H9 (cell line): ENCODE results near the gene GPHN. TPM values are rescaled to one million over a fixed set of nuclear protein-coding genes. Genes with fewer than 3 reads are reported as not detected.

Source experiments
- DNase-seq: peaks from one replicate; pipeline ENCODE4 v3.0.0-alpha.2; 2017
- H2AFZ ChIP-seq: one replicate; pipeline ENCODE4 v1.6.1; 2013; ENCODE audit warnings: mild to moderate bottlenecking, low read length, control low read depth, moderate library complexity
- H2AK5ac ChIP-seq: 2 replicates; pipeline ENCODE4 v1.6.1; 2013; ENCODE audit warnings: low read length, control low read depth, mixed read lengths; ENCODE audit not compliant: insufficient read length
- H2BK120ac ChIP-seq: one replicate; pipeline ENCODE4 v1.6.1; 2013; ENCODE audit warnings: low read depth, mild to moderate bottlenecking, low read length, control low read depth, inconsistent platforms; ENCODE audit not compliant: poor library complexity, severe bottlenecking
- H2BK12ac ChIP-seq: 2 replicates; pipeline ENCODE4 v1.6.1; 2013; ENCODE audit warnings: low read length, control low read depth, mixed read lengths, low read depth; ENCODE audit not compliant: insufficient read length
- H2BK15ac ChIP-seq: 2 replicates; pipeline ENCODE4 v1.6.1; 2013; ENCODE audit warnings: low read depth, low read length, control low read depth
- H2BK20ac ChIP-seq: one replicate; pipeline ENCODE4 v1.6.1; 2013; ENCODE audit warnings: low read depth, mild to moderate bottlenecking, low read length, control low read depth, inconsistent platforms; ENCODE audit not compliant: poor library complexity, severe bottlenecking
- H2BK5ac ChIP-seq: 2 replicates; pipeline ENCODE4 v1.6.1; 2013; ENCODE audit warnings: low read length, control low read depth, mixed read lengths; ENCODE audit not compliant: insufficient read length
- H3K14ac ChIP-seq: 2 replicates; pipeline ENCODE4 v1.6.1; 2013; ENCODE audit warnings: low read length, control low read depth; ENCODE audit not compliant: insufficient read depth
- H3K18ac ChIP-seq: 2 replicates; pipeline ENCODE4 v1.6.1; 2013; ENCODE audit warnings: low read depth, mild to moderate bottlenecking, mixed read lengths, low read length, control low read depth; ENCODE audit not compliant: insufficient read length
- H3K23ac ChIP-seq: 2 replicates; pipeline ENCODE4 v1.6.1; 2013; ENCODE audit warnings: low read length, control low read depth, mixed read lengths, low read depth; ENCODE audit not compliant: insufficient read length
- H3K23me2 ChIP-seq: 2 replicates; pipeline ENCODE4 v1.6.1; 2013; ENCODE audit warnings: low read depth, mild to moderate bottlenecking, mixed read lengths, low read length, control low read depth; ENCODE audit not compliant: insufficient read length, poor library complexity, severe bottlenecking
- H3K27ac ChIP-seq: 2 replicates; pipeline ENCODE4 v1.5.1; 2013; ENCODE audit warnings: low read length, control low read depth, mixed read lengths, low read depth; ENCODE audit not compliant: insufficient read length
- H3K27me3 ChIP-seq: 2 replicates; pipeline ENCODE4 v1.6.1; 2013; ENCODE audit warnings: low read length, control low read depth, inconsistent platforms; ENCODE audit not compliant: insufficient read depth
- H3K4ac ChIP-seq: 2 replicates; pipeline ENCODE4 v1.6.1; 2013; ENCODE audit warnings: low read depth, mild to moderate bottlenecking, control low read depth, inconsistent platforms, low read length, moderate library complexity
- H3K4me1 ChIP-seq: 2 replicates; pipeline ENCODE4 v1.6.1; 2013; ENCODE audit warnings: low read length, control low read depth, inconsistent platforms; ENCODE audit not compliant: insufficient read depth
- H3K4me2 ChIP-seq: 2 replicates; pipeline ENCODE4 v1.6.1; 2013; ENCODE audit warnings: low read length, control low read depth, mixed read lengths; ENCODE audit not compliant: insufficient read length, insufficient read depth
- H3K56ac ChIP-seq: 2 replicates; pipeline ENCODE4 v1.6.1; 2013; ENCODE audit warnings: low read depth, mild to moderate bottlenecking, mixed read lengths, low read length, control low read depth; ENCODE audit not compliant: insufficient read length
- H3K79me1 ChIP-seq: 2 replicates; pipeline ENCODE4 v1.6.1; 2013; ENCODE audit warnings: low read depth, mild to moderate bottlenecking, moderate library complexity, low read length, control low read depth, inconsistent platforms; ENCODE audit not compliant: insufficient read depth, poor library complexity, severe bottlenecking
- H3K79me2 ChIP-seq: 2 replicates; pipeline ENCODE4 v1.6.1; 2013; ENCODE audit warnings: low read length, control low read depth, inconsistent platforms; ENCODE audit not compliant: insufficient read depth
- H3K9ac ChIP-seq: 2 replicates; pipeline ENCODE4 v1.6.1; 2013; ENCODE audit warnings: low read length, control low read depth, mixed read lengths; ENCODE audit not compliant: insufficient read length; ENCODE audit errors: extremely low read depth
- H3K9me3 ChIP-seq: one replicate; pipeline ENCODE4 v1.6.1; 2013; ENCODE audit warnings: low read depth, low read length, inconsistent platforms; ENCODE audit not compliant: control insufficient read depth
- H3T11ph ChIP-seq: one replicate; pipeline ENCODE4 v1.6.1; 2013; ENCODE audit warnings: mild to moderate bottlenecking, low read length, control low read depth, inconsistent platforms
- H4K20me1 ChIP-seq: one replicate; pipeline ENCODE4 v1.6.1; 2013; ENCODE audit not compliant: control insufficient read depth, insufficient read length, insufficient read depth
- H4K5ac ChIP-seq: 2 replicates; pipeline ENCODE4 v1.6.1; 2013; ENCODE audit warnings: low read depth, mild to moderate bottlenecking, mixed read lengths, low read length, control low read depth; ENCODE audit not compliant: insufficient read length
- H4K8ac ChIP-seq: replicated peaks from 2 replicates; pipeline ENCODE4 v1.6.1; 2013; ENCODE audit warnings: low read length, control low read depth, mixed read lengths, low read depth; ENCODE audit not compliant: insufficient read length
- H4K91ac ChIP-seq: 2 replicates; pipeline ENCODE4 v1.6.1; 2013; ENCODE audit warnings: low read depth, mild to moderate bottlenecking, moderate library complexity, mixed read lengths, low read length, control low read depth; ENCODE audit not compliant: insufficient read length
- H3K27ac Mint-ChIP-seq, 3 experiments: 2 replicates in 2 of 3; 3 replicates in 1 of 3; pipeline ENCODE4 v1.8.0; 2020 to 2021; ENCODE audit warnings: mixed read lengths in 3 of 3, mild to moderate bottlenecking in 1 of 3, moderate library complexity in 1 of 3
- H3K27me3 Mint-ChIP-seq: 2 replicates; pipeline ENCODE4 v1.8.0; 2021; ENCODE audit warnings: low read depth, mild to moderate bottlenecking, moderate library complexity, mixed read lengths
- H3K36me3 Mint-ChIP-seq, 3 experiments: 2 replicates in 2 of 3; 3 replicates in 1 of 3; pipeline ENCODE4 v1.8.0; 2020 to 2021; ENCODE audit warnings: low read depth in 3 of 3, mixed read lengths in 3 of 3; ENCODE audit not compliant: insufficient read depth in 1 of 3
- H3K4me1 Mint-ChIP-seq, 2 experiments: 2 replicates each; pipeline ENCODE4 v1.8.0; 2020; ENCODE audit warnings: mixed read lengths in 2 of 2
- H3K4me3 Mint-ChIP-seq, 2 experiments: 2 replicates in 1 of 2; 3 replicates in 1 of 2; pipeline ENCODE4 v1.8.0; 2020 to 2021; ENCODE audit warnings: mild to moderate bottlenecking in 2 of 2, mixed read lengths in 2 of 2, moderate library complexity in 1 of 2
- H3K9me3 Mint-ChIP-seq, 2 experiments: 2 replicates in 1 of 2; 3 replicates in 1 of 2; pipeline ENCODE4 v1.8.0; 2020; ENCODE audit warnings: mild to moderate bottlenecking in 2 of 2, mixed read lengths in 2 of 2, moderate library complexity in 1 of 2
- CTCF ChIP-seq: fragments of 200-600 bp; sonication (generic); conservative IDR thresholded peaks from 3 replicates; pipeline ENCODE4 v1.8.0; 2021; ENCODE audit warnings: antibody characterized with exemption, mild to moderate bottlenecking
- total RNA-seq: library from RNA; stranded (reverse); gene quantifications from 2 replicates; pipeline ENCODE4 v1.2.1, GENCODE V29; 2021

GPHN gene
- total RNA-seq, 1 experiment from 2014 or later: 16.1 TPM

DNA sequence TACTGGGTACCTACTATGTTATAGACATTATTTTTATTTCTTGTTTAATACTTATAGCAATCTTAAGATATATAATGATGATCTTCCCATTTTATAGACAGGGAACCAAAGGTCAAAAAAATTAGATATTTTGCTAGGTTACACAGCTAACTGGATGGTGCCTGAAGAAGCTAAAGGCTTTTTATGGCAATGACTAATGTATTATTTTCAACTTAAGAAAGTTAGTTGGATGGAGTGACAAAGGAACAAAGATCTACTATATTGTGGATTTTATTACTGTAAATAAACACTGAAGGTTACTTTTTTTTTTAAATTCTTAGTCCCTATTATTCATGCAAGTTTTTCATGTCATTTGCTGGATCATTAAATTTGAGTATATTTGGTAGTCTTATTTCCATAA, 227.9 kb downstream of the GPHN start:
- no peak overlapping the region for H4K8ac ChIP-seq
- H3K27ac Mint-ChIP-seq: no peak overlapping the region
- no peak overlapping the region for H3K27ac ChIP-seq
- H3K9me3 Mint-ChIP-seq: peaks cover 27 to 38% of the 10 kb centered on the region in 2 experiments
- no peak overlapping the region for H3K4me3 Mint-ChIP-seq
- no peaks in the 10 kb centered on the region for H3K9me3 ChIP-seq
- no peaks in the 10 kb centered on the region for H3K79me1 ChIP-seq
- H3K27me3 Mint-ChIP-seq: no peaks in the 10 kb centered on the region
- H3K4me1 Mint-ChIP-seq: no peaks in the 10 kb centered on the region
- no peak overlapping the region for H4K5ac ChIP-seq
- H3K14ac ChIP-seq: no peak overlapping the region
- no peak overlapping the region for H2AFZ ChIP-seq
- H2BK15ac ChIP-seq: no peak overlapping the region
- H3K23ac ChIP-seq: no peak overlapping the region
- no peak overlapping the region for H2BK20ac ChIP-seq
- peaks cover 20 to 30% (median 24%) of the 10 kb centered on the region in 3 experiments for H3K36me3 Mint-ChIP-seq
- no peak for DNase-seq
- no peak overlapping the region for H2BK120ac ChIP-seq
- H3T11ph ChIP-seq: no peak overlapping the region
- no peak overlapping the region for H3K9ac ChIP-seq
- H3K23me2 ChIP-seq: no peaks in the 10 kb centered on the region
- H3K4ac ChIP-seq: no peak overlapping the region
- no peaks in the 10 kb centered on the region for H3K79me2 ChIP-seq
- no peaks in the 10 kb centered on the region for H3K27me3 ChIP-seq
- no peak overlapping the region for H3K4me2 ChIP-seq
- no peak overlapping the region for H2BK5ac ChIP-seq
- H3K18ac ChIP-seq: no peak overlapping the region
- TF ChIP-seq CTCF: no peak
- H4K20me1 ChIP-seq: no peaks in the 10 kb centered on the region
- no peaks in the 10 kb centered on the region for H3K4me1 ChIP-seq
- no peak overlapping the region for H3K56ac ChIP-seq
- no peak overlapping the region for H2BK12ac ChIP-seq
- H4K91ac ChIP-seq: no peak overlapping the region
- no peak overlapping the region for H2AK5ac ChIP-seq
